ENCODE measurements around the gene STXBP5.

STXBP5 gene

DNA sequence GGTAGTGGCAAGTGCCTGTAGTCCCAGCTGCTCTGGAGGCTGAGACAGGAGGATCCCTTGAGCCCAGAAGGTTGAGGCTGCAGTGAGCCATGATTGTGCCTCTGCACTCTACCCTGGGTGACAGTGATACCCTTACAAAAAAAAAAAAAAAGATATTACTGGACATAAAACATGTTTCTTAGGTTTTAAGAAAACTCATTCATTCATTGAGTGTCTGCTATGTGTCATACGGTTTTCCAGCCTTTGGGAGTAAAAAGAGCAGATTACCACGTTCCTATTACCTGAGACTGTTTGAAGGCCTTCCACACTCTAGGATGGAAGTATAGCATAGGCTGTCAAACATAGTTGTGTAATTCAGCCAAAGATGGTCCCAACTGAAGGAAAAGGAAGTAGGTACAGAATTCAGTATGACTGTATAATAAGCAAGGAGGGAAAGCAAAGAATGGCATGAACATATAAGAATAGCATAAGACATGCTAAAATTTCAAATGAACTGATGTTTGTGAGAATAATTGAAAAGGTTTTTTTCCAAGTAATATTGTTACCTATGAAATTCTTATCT is 22.0 kb downstream of the STXBP5 start:
- TF ChIP-seq, protein P1, sequence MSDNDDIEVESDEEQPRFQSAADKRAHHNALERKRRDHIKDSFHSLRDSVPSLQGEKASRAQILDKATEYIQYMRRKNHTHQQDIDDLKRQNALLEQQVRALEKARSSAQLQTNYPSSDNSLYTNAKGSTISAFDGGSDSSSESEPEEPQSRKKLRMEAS (IDR thresholded peaks at IDR 0.05; ENCODE audit: low read depth, low read length) = no peak
- TF ChIP-seq, protein P2, sequence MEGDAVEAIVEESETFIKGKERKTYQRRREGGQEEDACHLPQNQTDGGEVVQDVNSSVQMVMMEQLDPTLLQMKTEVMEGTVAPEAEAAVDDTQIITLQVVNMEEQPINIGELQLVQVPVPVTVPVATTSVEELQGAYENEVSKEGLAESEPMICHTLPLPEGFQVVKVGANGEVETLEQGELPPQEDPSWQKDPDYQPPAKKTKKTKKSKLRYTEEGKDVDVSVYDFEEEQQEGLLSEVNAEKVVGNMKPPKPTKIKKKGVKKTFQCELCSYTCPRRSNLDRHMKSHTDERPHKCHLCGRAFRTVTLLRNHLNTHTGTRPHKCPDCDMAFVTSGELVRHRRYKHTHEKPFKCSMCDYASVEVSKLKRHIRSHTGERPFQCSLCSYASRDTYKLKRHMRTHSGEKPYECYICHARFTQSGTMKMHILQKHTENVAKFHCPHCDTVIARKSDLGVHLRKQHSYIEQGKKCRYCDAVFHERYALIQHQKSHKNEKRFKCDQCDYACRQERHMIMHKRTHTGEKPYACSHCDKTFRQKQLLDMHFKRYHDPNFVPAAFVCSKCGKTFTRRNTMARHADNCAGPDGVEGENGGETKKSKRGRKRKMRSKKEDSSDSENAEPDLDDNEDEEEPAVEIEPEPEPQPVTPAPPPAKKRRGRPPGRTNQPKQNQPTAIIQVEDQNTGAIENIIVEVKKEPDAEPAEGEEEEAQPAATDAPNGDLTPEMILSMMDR (IDR thresholded peaks at IDR 0.05; ENCODE audit: low read depth, low read length) = no peak
- no peak for TF ChIP-seq POLR2A (IDR thresholded peaks at IDR 0.05; ENCODE audit: extremely low read depth, insufficient read length)
- no peak for TF ChIP-seq MYC (IDR thresholded peaks at IDR 0.05; ENCODE audit: low read depth, low read length)
- no peak overlapping the region for H3K4me3 ChIP-seq (ENCODE audit: low read depth, low read length)
- DNase-seq (ENCODE audit: low read depth) = peak; percentile 15

DNA sequence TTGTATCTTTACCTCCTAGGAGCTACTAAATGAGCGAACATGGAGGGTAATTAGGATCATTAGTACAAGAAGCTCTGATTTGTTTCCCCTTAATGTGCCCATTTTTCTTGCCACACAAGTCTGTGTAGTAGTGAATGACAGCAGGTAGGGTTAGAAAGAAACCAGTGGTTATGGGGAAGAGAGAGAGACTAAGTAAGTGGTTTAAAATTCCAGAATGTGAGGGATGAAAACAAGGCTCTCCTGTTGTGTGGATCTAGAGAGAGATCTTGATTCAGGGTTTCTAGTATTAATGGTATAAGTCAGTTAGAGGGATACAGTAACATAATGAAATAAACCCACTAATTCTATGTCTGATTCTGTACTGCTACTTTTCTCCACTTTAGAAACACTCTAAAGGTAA is 22.7 kb downstream of the STXBP5 start:
- no peak for DNase-seq (ENCODE audit: low read depth)
- TF ChIP-seq POLR2A (IDR thresholded peaks at IDR 0.05; ENCODE audit: extremely low read depth, insufficient read length) = no peak
- TF ChIP-seq, protein P1 (IDR thresholded peaks at IDR 0.05; ENCODE audit: low read depth, low read length) = no peak
- H3K4me3 ChIP-seq (ENCODE audit: low read depth, low read length) = no peak overlapping the region

DNA sequence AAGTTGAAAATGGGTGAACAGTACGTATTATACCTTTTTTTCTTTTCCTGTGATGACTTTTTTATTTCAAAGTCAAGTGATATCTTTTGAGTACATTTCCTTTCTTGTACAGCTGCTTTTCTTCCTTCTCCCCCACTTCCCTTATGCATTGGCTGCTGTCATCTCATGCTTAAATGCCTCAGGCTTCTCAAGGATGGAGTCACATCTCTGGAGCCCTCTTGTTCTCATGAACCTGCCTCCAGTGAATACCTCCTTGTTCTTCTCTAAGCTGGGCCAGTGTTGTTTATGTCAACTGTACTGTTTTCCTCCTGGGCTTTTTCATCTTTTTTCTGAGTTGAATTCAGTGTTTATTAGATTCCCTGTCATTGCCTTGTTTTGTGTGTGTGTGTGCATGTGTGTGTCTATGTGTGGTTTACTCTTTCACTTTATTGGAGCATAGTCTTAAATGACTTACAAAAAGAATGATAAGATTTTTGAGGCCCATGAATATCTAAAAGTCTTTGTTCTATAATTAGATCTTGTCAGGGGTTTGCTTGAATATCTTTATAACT is 23.6 kb downstream of the STXBP5 start:
- TF ChIP-seq POLR2A (IDR thresholded peaks at IDR 0.05; ENCODE audit: extremely low read depth, insufficient read length) (no peak), MYC (IDR thresholded peaks at IDR 0.05; ENCODE audit: low read depth, low read length) (no peak)
- TF ChIP-seq, protein P2 (IDR thresholded peaks at IDR 0.05; ENCODE audit: low read depth, low read length) = no peak
- TF ChIP-seq, protein P1 (IDR thresholded peaks at IDR 0.05; ENCODE audit: low read depth, low read length) = no peak

DNA sequence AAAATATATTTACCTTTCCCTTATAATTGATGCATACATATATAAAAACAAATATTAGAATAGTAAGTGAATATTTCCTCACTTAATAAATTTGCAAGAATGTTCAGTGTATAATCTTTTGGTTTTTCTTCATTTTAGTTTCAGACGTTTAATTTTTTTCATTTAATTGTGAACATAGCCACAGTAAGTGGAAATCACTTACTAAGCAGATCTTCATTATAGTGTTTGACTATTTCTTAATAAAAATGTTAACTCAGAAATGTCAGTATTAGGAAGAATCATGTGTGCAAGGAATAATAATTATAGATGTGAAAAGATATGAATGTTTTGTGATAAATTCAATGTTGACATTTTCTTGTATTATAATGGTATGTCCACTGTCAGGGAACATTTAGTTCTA is 27.4 kb downstream of the STXBP5 start:
- H3K4me3 ChIP-seq (ENCODE audit: low read depth, low read length) = no peak overlapping the region
- DNase-seq (ENCODE audit: low read depth) = no peak
- TF ChIP-seq POLR2A (IDR thresholded peaks at IDR 0.05; ENCODE audit: extremely low read depth, insufficient read length) (no peak), MYC (IDR thresholded peaks at IDR 0.05; ENCODE audit: low read depth, low read length) (no peak)
- TF ChIP-seq, protein P2 (IDR thresholded peaks at IDR 0.05; ENCODE audit: low read depth, low read length) = no peak
- TF ChIP-seq, protein P1 (IDR thresholded peaks at IDR 0.05; ENCODE audit: low read depth, low read length) = no peak

More for the DNA sequence above, 23.6 kb downstream of the STXBP5 start:
- no peak for DNase-seq (ENCODE audit: low read depth)
- H3K4me3 ChIP-seq (ENCODE audit: low read depth, low read length) = no peak overlapping the region

DNA sequence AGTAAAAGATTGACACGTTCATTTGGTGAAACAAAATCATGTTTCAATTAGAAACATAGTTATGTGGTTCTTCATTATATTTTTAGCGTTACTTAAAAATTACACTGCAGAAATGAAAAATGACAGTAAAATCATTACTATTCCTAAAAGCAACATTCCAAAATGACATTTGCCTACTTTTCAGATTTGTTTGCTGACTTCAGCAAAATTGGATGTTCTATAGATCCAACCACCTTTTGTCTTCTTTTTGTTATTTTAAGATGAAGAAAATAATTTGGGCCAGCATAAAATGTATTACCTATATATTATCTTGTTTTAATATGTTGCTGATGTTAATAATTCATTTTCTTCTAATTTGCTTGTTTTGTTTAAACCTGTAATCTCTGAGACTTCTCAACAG is 30.5 kb downstream of the STXBP5 start:
- no peak for DNase-seq (ENCODE audit: low read depth)
- H3K4me3 ChIP-seq (ENCODE audit: low read depth, low read length) = no peak overlapping the region
- TF ChIP-seq, protein P2 (IDR thresholded peaks at IDR 0.05; ENCODE audit: low read depth, low read length) = no peak
- TF ChIP-seq POLR2A (IDR thresholded peaks at IDR 0.05; ENCODE audit: extremely low read depth, insufficient read length) = no peak
- TF ChIP-seq MYC (IDR thresholded peaks at IDR 0.05; ENCODE audit: low read depth, low read length) = no peak
- TF ChIP-seq, protein P1 (IDR thresholded peaks at IDR 0.05; ENCODE audit: low read depth, low read length) = no peak

DNA sequence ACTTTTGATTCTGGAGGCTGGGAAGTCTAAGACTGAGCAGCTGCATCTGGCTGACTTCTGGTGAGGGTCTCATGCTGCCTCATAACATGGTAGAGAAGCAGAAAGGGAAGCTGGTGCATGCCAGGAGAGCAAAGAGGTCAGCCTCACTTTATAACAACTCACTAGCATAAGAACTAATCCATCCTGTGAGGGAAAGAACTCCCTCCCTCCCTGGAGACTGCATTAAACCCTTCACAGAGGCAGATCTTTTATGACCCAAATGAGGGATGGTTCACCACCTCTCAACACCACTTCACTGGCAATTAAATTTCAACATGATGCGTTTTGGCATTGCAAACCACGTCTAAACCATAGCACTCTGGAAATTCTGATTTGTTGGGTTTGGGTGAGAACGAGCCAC is 33.9 kb downstream of the STXBP5 start:
- no peak overlapping the region for H3K4me3 ChIP-seq (ENCODE audit: low read depth, low read length)
- TF ChIP-seq, protein P2 (IDR thresholded peaks at IDR 0.05; ENCODE audit: low read depth, low read length) = no peak
- TF ChIP-seq MYC (IDR thresholded peaks at IDR 0.05; ENCODE audit: low read depth, low read length) (no peak), POLR2A (IDR thresholded peaks at IDR 0.05; ENCODE audit: extremely low read depth, insufficient read length) (no peak)
- TF ChIP-seq, protein P1 (IDR thresholded peaks at IDR 0.05; ENCODE audit: low read depth, low read length) = no peak
- DNase-seq (ENCODE audit: low read depth) = no peak
